Prostate gland (tissue), 2 donors: ENCODE data around the gene ZFHX2. TPM values are rescaled to one million over a fixed set of nuclear protein-coding genes. Genes with fewer than 3 reads are reported as not detected.
A peak's percentile ranks its signal among the peaks of the same experiment; 100 is the strongest.

Experiments
- DNase-seq: peaks from one replicate; pipeline ENCODE4 v3.0.0-alpha.2; 2019; ENCODE audit warnings: low spot score
- H3K27ac ChIP-seq, 2 donors: fragments of 200-600 bp; sonication (generic); 2 replicates each; pipeline ENCODE4 v1.5.1; 2017 to 2019
- H3K27me3 ChIP-seq: fragments of 200-600 bp; sonication (generic); replicated peaks from 2 replicates; pipeline ENCODE4 v1.5.1; 2019; ENCODE audit not compliant: insufficient read depth
- H3K36me3 ChIP-seq, 2 donors: fragments of 200-600 bp; sonication (generic); 1 replicate in 1 of 2; 2 replicates in 1 of 2; pipeline versions ENCODE4 v1.5.1 to v1.8.1; 2017 to 2019
- H3K4me1 ChIP-seq: fragments of 200-600 bp; sonication (generic); replicated peaks from 2 replicates; pipeline ENCODE4 v1.5.1; 2019
- H3K4me3 ChIP-seq, 2 donors: fragments of 200-600 bp; sonication (generic); 2 replicates each; pipeline ENCODE4 v1.5.1; 2017 to 2019
- H3K9me3 ChIP-seq: fragments of 200-600 bp; sonication (generic); 2 replicates; pipeline ENCODE4 v1.5.1; 2017
- POLR2A ChIP-seq: fragments of 450-650 bp; IDR thresholded peaks from one replicate; pipeline ENCODE4 v1.6.1; 2016; ENCODE audit warnings: antibody characterized with exemption, mild to moderate bottlenecking
- POLR2AphosphoS5 ChIP-seq: sonication (generic); formaldehyde crosslinking; IDR thresholded peaks from one replicate; pipeline ENCODE4 v1.6.1; 2017; ENCODE audit warnings: antibody characterized with exemption
- WGBS: methylation state at CpG from one replicate; pipeline ENCODE4 v1.1.5; 2018; 5-methylcytosine and 5-hydroxymethylcytosine counted together
- intact Hi-C: fragments of 100-400 bp; cut with DNase I; formaldehyde crosslinking; loops from one replicate; pipeline ENCODE4 v1.14.2; 2022
- total RNA-seq, 2 donors: library from RNA; depleted of rRNA; stranded (reverse); fragments of >200 nt; gene quantifications; one replicate each; pipeline ENCODE4 v1.1.0, GENCODE V29; 2016
- TF ChIP-seq, protein P1 (sequence below), 4 experiments: fragments of 200-600 bp in 2 of 4; fragments of 450-650 bp in 2 of 4; sonication (generic) in 2 of 4; IDR thresholded peaks; 1 replicate in 3 of 4; 2 replicates in 1 of 4; pipeline ENCODE4 v1.5.1; 2016 to 2019; ENCODE audit warnings: antibody characterized with exemption in 4 of 4, mild to moderate bottlenecking in 2 of 4, moderate library complexity in 2 of 4

Gene ZFHX2
- total RNA-seq, 2 donors from 2014 or later: 2.5 to 3.1 TPM

GRCh38 chr14:23577710-23578392 lies 26.3 kb upstream of the ZFHX2 start:
- no peaks in the 10 kb centered on the region for H3K9me3 ChIP-seq
- peak overlapping the region; percentile 26 to 50 for H3K27ac ChIP-seq
- intact Hi-C loops: no loop called here
- H3K36me3 ChIP-seq: no peaks in the 10 kb centered on the region
- peak overlapping the region; percentile 20 to 25 for H3K4me3 ChIP-seq
- no peaks in the 10 kb centered on the region for H3K4me1 ChIP-seq
- TF ChIP-seq, protein P1, sequence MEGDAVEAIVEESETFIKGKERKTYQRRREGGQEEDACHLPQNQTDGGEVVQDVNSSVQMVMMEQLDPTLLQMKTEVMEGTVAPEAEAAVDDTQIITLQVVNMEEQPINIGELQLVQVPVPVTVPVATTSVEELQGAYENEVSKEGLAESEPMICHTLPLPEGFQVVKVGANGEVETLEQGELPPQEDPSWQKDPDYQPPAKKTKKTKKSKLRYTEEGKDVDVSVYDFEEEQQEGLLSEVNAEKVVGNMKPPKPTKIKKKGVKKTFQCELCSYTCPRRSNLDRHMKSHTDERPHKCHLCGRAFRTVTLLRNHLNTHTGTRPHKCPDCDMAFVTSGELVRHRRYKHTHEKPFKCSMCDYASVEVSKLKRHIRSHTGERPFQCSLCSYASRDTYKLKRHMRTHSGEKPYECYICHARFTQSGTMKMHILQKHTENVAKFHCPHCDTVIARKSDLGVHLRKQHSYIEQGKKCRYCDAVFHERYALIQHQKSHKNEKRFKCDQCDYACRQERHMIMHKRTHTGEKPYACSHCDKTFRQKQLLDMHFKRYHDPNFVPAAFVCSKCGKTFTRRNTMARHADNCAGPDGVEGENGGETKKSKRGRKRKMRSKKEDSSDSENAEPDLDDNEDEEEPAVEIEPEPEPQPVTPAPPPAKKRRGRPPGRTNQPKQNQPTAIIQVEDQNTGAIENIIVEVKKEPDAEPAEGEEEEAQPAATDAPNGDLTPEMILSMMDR (IDR thresholded peaks at IDR 0.05): no peak
- TF ChIP-seq POLR2AphosphoS5 (no peak), POLR2A (no peak)
- H3K27me3 ChIP-seq: peaks cover 22% of the 10 kb centered on the region
- no peak for DNase-seq
- 4% methylated on average over 24 of the region's 24 CpGs for WGBS

DNA sequence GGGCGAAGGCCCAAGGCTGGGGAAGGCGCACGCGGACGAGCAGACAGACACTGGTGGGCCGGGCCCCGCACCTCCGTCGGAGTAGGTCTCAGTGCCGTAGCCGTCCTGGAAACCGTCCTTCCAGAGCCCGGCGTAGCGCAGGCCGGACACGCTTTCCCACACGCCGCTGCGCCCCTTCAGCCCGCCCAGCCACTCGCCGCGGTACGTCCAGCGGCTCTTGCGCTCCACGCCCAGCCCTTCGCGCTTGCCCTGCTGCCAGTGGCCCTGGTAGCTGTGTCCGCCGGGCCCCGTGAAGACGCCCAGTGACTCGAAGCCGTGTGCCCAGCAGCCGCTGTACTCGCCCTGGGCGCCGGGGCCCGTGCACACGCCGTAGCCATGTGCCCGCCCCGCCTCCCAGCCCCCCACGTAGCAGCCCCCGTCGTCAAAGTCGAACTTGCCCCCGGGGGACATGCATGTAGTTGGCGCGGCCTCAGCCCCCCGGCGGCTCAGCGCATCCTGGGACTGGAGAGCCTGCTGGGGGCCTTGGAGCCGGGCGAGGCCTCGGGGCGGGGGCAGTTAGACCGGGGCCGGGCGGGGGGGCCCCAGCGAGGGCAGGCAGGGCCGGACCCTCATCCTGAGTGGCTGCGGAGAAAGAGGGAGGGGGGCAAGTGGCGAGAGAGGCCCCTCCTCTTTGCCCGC lies 25.6 kb upstream of the ZFHX2 start:
- WGBS: 4% methylated on average over 50 of the region's 67 CpGs
- DNase-seq: no peak
- peak overlapping the region; percentile 20 to 25 for H3K4me3 ChIP-seq
- TF ChIP-seq, protein P1 (IDR thresholded peaks at IDR 0.05): no peak
- TF ChIP-seq POLR2AphosphoS5: no peak
- TF ChIP-seq POLR2A: no peak
- H3K9me3 ChIP-seq: no peaks in the 10 kb centered on the region
- intact Hi-C loops: no loop called here
- H3K27me3 ChIP-seq: peaks cover 22% of the 10 kb centered on the region
- H3K36me3 ChIP-seq: no peaks in the 10 kb centered on the region
- H3K4me1 ChIP-seq: no peaks in the 10 kb centered on the region
- peak overlapping the region; percentile 27 to 50 for H3K27ac ChIP-seq

DNA sequence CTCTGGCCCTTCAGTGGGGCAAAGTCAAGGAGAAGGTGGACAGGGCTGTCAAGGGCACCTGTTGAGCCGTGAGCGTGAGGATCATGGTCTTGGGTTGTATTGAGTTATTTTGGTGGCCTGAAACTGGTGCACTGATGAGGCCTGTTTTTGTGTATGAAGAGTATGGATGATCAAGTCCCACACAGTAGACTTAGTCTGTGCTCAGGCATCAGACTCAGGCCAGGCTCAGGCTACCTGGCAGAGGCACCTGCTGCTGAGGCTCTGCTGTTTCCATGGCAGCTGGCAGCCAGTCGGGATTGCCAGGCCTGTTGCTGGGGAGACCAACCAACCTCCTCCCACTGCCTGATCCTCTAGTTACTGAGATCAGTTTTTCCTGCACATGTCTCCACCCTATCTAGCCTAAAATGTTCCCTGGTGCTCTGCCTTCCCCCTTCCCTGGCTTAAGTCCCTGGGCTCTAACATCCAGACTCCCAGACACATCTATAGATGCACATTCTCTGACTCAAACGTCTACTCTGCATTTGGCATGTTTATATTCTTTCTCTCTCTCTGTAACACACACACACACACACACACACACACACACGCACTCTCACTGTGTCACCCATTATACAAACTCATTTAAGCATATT lies 21.9 kb upstream of the ZFHX2 start:
- no peak for DNase-seq
- TF ChIP-seq POLR2AphosphoS5 (no peak), POLR2A (no peak)
- TF ChIP-seq, protein P1 (IDR thresholded peaks at IDR 0.05): no peak

GRCh38 chr14:23572836-23573235 lies 21.3 kb upstream of the ZFHX2 start:
- peaks cover 17% of the 10 kb centered on the region for H3K27me3 ChIP-seq
- intact Hi-C loops: no loop called here

More for the DNA sequence above, 21.9 kb upstream of the ZFHX2 start:
- Histone ChIP-seq H3K27ac (no peak overlapping the region), H3K4me1 (no peaks in the 10 kb centered on the region), H3K27me3 (peaks cover 22% of the 10 kb centered on the region), H3K36me3 (no peaks in the 10 kb centered on the region), H3K9me3 (no peaks in the 10 kb centered on the region), H3K4me3 (no peak overlapping the region)
- WGBS: 65% methylated on average over 5 of the region's 5 CpGs
- intact Hi-C loops: no loop called here

More at GRCh38 chr14:23572836-23573235, 21.3 kb upstream of the ZFHX2 start:
- WGBS: 73% methylated on average over 4 of the region's 4 CpGs
- TF ChIP-seq, protein P1 (IDR thresholded peaks at IDR 0.05): no peak
- TF ChIP-seq POLR2A (no peak), POLR2AphosphoS5 (no peak)
- Histone ChIP-seq H3K36me3 (no peaks in the 10 kb centered on the region), H3K4me1 (no peaks in the 10 kb centered on the region), H3K27ac (no peak overlapping the region), H3K4me3 (no peak overlapping the region), H3K9me3 (no peaks in the 10 kb centered on the region)
- no peak for DNase-seq
